GM12878 (cell line): Measurements from ENCODE around the gene SLC24A4. TPM values are rescaled to one million over a fixed set of nuclear protein-coding genes. Genes with fewer than 3 reads are reported as not detected.

Source experiments
- ATAC-seq: fragments of 200-7000 bp; cut with Tn5 transposase; 3 replicates; pipeline ENCODE4 v1.9.1; 2020; ENCODE audit warnings: mild to moderate bottlenecking, moderate library complexity
- BruUV-seq: library from RNA; stranded (reverse); fragments of 400-500 nt; replicated peaks from 2 replicates; lab custom pipeline; 2021; lab: Mats Ljungman, UMichigan
- CTCF ChIA-PET: fragments of 300-600 bp; sonication (Branson Sonifier 250); formaldehyde crosslinking; extraction: SDS; loops from one replicate; lab custom pipeline; 2021; ENCODE audit warnings: inconsistent platforms; lab: Yijun Ruan, JAX
- POLR2A ChIA-PET: fragments of 350-600 bp; formaldehyde crosslinking; extraction: SDS; loops from one replicate; lab custom pipeline; 2021; ENCODE audit warnings: inconsistent platforms; lab: Charles Lee
- RAD21 ChIA-PET: fragments of 300-600 bp; sonication (Branson Sonifier 250); formaldehyde crosslinking; loops from one replicate; lab custom pipeline; 2023; ENCODE audit warnings: antibody characterized with exemption; ENCODE audit not compliant: unreplicated experiment; lab: Charles Lee
- SMC1A ChIA-PET: fragments of 300-600 bp; sonication (Branson Sonifier 250); formaldehyde crosslinking; loops from one replicate; lab custom pipeline; 2023; ENCODE audit not compliant: unreplicated experiment, uncharacterized antibody; lab: Charles Lee
- DNase-seq: peaks from one replicate; pipeline ENCODE4 v3.0.0-alpha.2; 2011; ENCODE audit warnings: low read depth, low spot score
- FAIRE-seq: peaks from 3 replicates; lab custom pipeline; 2011; peaks lifted over from hg19 to GRCh38; lab: Jason Lieb, UNC
- H2AFZ ChIP-seq: 2 replicates; pipeline ENCODE4 v1.6.0; 2011; ENCODE audit warnings: low read depth, low read length, control low read depth; ENCODE audit not compliant: control insufficient read depth
- H3K27ac ChIP-seq: 2 replicates; pipeline ENCODE4 v1.5.1; 2011; ENCODE audit warnings: control low read depth; ENCODE audit not compliant: control insufficient read depth, insufficient read depth
- H3K27me3 ChIP-seq, 2 experiments: replicated peaks in 1 of 2; 2 replicates each; pipeline versions ENCODE4 v1.6.0 to v1.6.1; 2011; ENCODE audit warnings: low read length in 1 of 2; ENCODE audit not compliant: control insufficient read depth in 2 of 2, insufficient read depth in 2 of 2
- H3K36me3 ChIP-seq, 2 experiments: 2 replicates each; pipeline ENCODE4 v1.5.1; 2011; ENCODE audit warnings: low read length in 1 of 2; ENCODE audit not compliant: control insufficient read depth in 2 of 2, insufficient read depth in 2 of 2
- H3K4me1 ChIP-seq: 2 replicates; pipeline ENCODE4 v1.6.1; 2011; ENCODE audit warnings: mild to moderate bottlenecking, low read length, moderate library complexity, mixed read lengths; ENCODE audit not compliant: control insufficient read depth, insufficient read depth
- H3K4me2 ChIP-seq: 2 replicates; pipeline ENCODE4 v1.6.0; 2011; ENCODE audit warnings: control low read depth; ENCODE audit not compliant: control insufficient read depth, insufficient read depth
- H3K4me3 ChIP-seq: fragments of 200-600 bp; sonication (generic); 2 replicates; pipeline ENCODE4 v1.5.1; 2016
- H3K79me2 ChIP-seq: 2 replicates; pipeline ENCODE4 v1.6.0; 2011; ENCODE audit warnings: low read length; ENCODE audit not compliant: control insufficient read depth, insufficient read depth
- H3K9ac ChIP-seq: 2 replicates; pipeline ENCODE4 v1.8.0; 2011; ENCODE audit warnings: low read length, control low read depth, mixed read lengths; ENCODE audit not compliant: control insufficient read depth, insufficient read depth
- H3K9me3 ChIP-seq: replicated peaks from 3 replicates; pipeline ENCODE4 v1.5.1; 2011; ENCODE audit warnings: mild to moderate bottlenecking, low read length; ENCODE audit not compliant: control insufficient read depth, insufficient read depth
- H4K20me1 ChIP-seq: 2 replicates; pipeline ENCODE4 v1.6.0; 2011; ENCODE audit not compliant: control insufficient read depth, insufficient read depth
- EZH2 ChIP-seq: IDR thresholded peaks from 2 replicates; pipeline ENCODE4 v1.6.1; 2012; ENCODE audit warnings: low read depth, mild to moderate bottlenecking, control low read depth, inconsistent platforms, low read length, borderline replicate concordance; ENCODE audit not compliant: control insufficient read depth
- HDAC2 ChIP-seq: fragments of 200-600 bp; sonication (generic); IDR thresholded peaks from 2 replicates; pipeline ENCODE4 v1.6.1; 2017
- MAX ChIP-seq: IDR thresholded peaks from 2 replicates; pipeline ENCODE4 v1.6.1; 2012; ENCODE audit warnings: low read depth, low read length, improper control_type of control experiment
- RCOR1 ChIP-seq: conservative IDR thresholded peaks from 2 replicates; pipeline ENCODE4 v1.6.1; 2012; ENCODE audit warnings: low read depth, low read length, improper control_type of control experiment
- USF1 ChIP-seq: IDR thresholded peaks from 2 replicates; pipeline ENCODE4 v1.6.1; 2011; ENCODE audit warnings: borderline replicate concordance, low read depth, mild to moderate bottlenecking, moderate library complexity, mixed read lengths, low read length; ENCODE audit not compliant: insufficient read depth; ENCODE audit errors: extremely low read length
- WRNIP1 ChIP-seq: IDR thresholded peaks from 2 replicates; pipeline ENCODE4 v1.6.1; 2011; ENCODE audit warnings: low read depth, low read length, improper control_type of control experiment, borderline replicate concordance
- ZNF207 ChIP-seq: fragments of 450-650 bp; IDR thresholded peaks from 2 replicates; pipeline ENCODE4 v1.6.1; 2014; ENCODE audit warnings: antibody characterized with exemption, mild to moderate bottlenecking, borderline replicate concordance
- WGBS: methylation state at CpG from one replicate; pipeline ENCODE4 v1.1.6; 2016; ENCODE audit warnings: low lambda C conversion rate; ENCODE audit not compliant: insufficient replicate concordance, insufficient coverage; ENCODE audit errors: missing lambda C conversion rate; 5-methylcytosine and 5-hydroxymethylcytosine counted together
- in situ Hi-C: fragments of 300-500 bp; cut with MboI; formaldehyde crosslinking; loops from 9 replicates; pipeline ENCODE4 v1.14.3; 2018; ENCODE audit warnings: mixed read lengths
- intact Hi-C: fragments of 100-400 bp; cut with micrococcal nuclease; formaldehyde crosslinking; loops from one replicate; pipeline ENCODE4 v1.14.2; 2022; ENCODE audit not compliant: unreplicated experiment
- polyA plus RNA-seq, 11 experiments: library from polyadenylated mRNA; depleted of rRNA in 4 of 11; unstranded in 6 of 11; stranded (reverse) in 5 of 11; fragments of >200 nt; fragmentation: Nextera tagmentation in 4 of 11; fragmentation: Illumina TruSeq in 1 of 11; extraction: Ambion mirVana in 4 of 11; extraction: Trizol in 1 of 11; gene quantifications; 1 replicate in 1 of 11; 2 replicates in 10 of 11; pipeline versions ENCODE4 v1.2.1 to v1.2.3, GENCODE V29; 2011 to 2016; ENCODE audit warnings: inconsistent platforms in 2 of 11, missing spikeins in 2 of 11, low read depth in 1 of 11
- total RNA-seq, 4 experiments: library from RNA; depleted of rRNA in 3 of 4; stranded (reverse); fragments of >200 nt in 3 of 4; fragmentation: Illumina TruSeq in 1 of 4; extraction: Trizol in 1 of 4; gene quantifications; 2 replicates each; pipeline versions ENCODE4 v1.2.1 to v1.2.3, GENCODE V29; 2013 to 2021

The SLC24A4 gene
- total and polyA plus RNA-seq, 10 of the 15 experiments (the other 5 are each of a cell fraction or from before 2014, with no cell fraction given): under 0.01 to 0.46 (median 0.04) TPM; not detected in 5

- H3K27me3 ChIP-seq: no peaks in the 10 kb centered on the region
- no peak overlapping the region for H3K9ac ChIP-seq
- 61% methylated on average over 3 of the region's 3 CpGs for WGBS
- DNase-seq (no peak), FAIRE-seq (no peak), ATAC-seq (no peak)
- TF ChIP-seq HDAC2: no peak
- no peak for TF ChIP-seq EZH2
- no peak for TF ChIP-seq ZNF207
- no peak for TF ChIP-seq USF1
- TF ChIP-seq MAX: no peak
- TF ChIP-seq RCOR1: no peak
- no peak for TF ChIP-seq WRNIP1
- no peaks in the 10 kb centered on the region for H3K36me3 ChIP-seq
- H3K79me2 ChIP-seq: no peaks in the 10 kb centered on the region
- ChIA-PET CTCF (interaction anchor here (2.0 to 3.0 kb wide), 2 partner anchors 9 to 13 kb away, joined by 6 to 14 read pairs; no protein-coding TSS in a partner anchor), RAD21 (interaction anchor here (1.0 to 1.4 kb wide), 3 partner anchors 15 to 48 kb away, joined by 3 to 4 read pairs (median 3); no protein-coding TSS in a partner anchor), POLR2A (interaction anchor here (0.6 kb wide), 1 partner anchor 71 kb away, joined by 3 read pairs; no protein-coding TSS in a partner anchor), SMC1A (interaction anchor here (0.6 to 1.5 kb wide), 2 partner anchors 13 to 268 kb away, joined by 3 to 10 read pairs; no protein-coding TSS in a partner anchor)
- H2AFZ ChIP-seq: no peak overlapping the region
- H3K27ac ChIP-seq: no peak overlapping the region
- H3K4me3 ChIP-seq: no peak overlapping the region
- no peaks in the 10 kb centered on the region for H3K4me1 ChIP-seq
- no peaks in the 10 kb centered on the region; the same call in 2 of the 3 replicates for H3K9me3 ChIP-seq
- H4K20me1 ChIP-seq: no peaks in the 10 kb centered on the region
- intact Hi-C loops (no loop called here), in situ Hi-C loops (no loop called here)
- no TSS peak for BruUV-seq
- no peak overlapping the region for H3K4me2 ChIP-seq
These were observed 151.1 kb downstream of the SLC24A4 start for GRCh38 chr14:92473969-92474535.
